Memory B cell (primary cell): ENCODE results near the gene DSCAM.

Source experiments
- ATAC-seq: fragments of 150-1000 bp; cut with Tn5 transposase; 2 replicates; pipeline ENCODE4 v1.10.0; 2021; ENCODE audit warnings: low read depth, mild to moderate bottlenecking, moderate library complexity
- DNase-seq, 2 donors: peaks; one replicate each; pipeline ENCODE4 v3.0.0; 2022; ENCODE audit warnings: low spot score in 2 of 2
- H3K27ac Mint-ChIP-seq: one replicate; pipeline ENCODE4 v1.8.0; 2022; ENCODE audit warnings: mild to moderate bottlenecking, moderate library complexity, mixed read lengths
- H3K27me3 Mint-ChIP-seq: one replicate; pipeline ENCODE4 v1.8.0; 2022; ENCODE audit warnings: mixed read lengths
- H3K36me3 Mint-ChIP-seq: one replicate; pipeline ENCODE4 v1.8.0; 2022; ENCODE audit warnings: mild to moderate bottlenecking, mixed read lengths
- H3K4me1 Mint-ChIP-seq: one replicate; pipeline ENCODE4 v1.8.0; 2022; ENCODE audit warnings: mixed read lengths
- H3K4me3 Mint-ChIP-seq: one replicate; pipeline ENCODE4 v1.8.0; 2022; ENCODE audit warnings: mild to moderate bottlenecking, moderate library complexity, mixed read lengths
- H3K9me3 Mint-ChIP-seq: one replicate; pipeline ENCODE4 v1.8.0; 2022; ENCODE audit warnings: mixed read lengths

Gene DSCAM

DNA sequence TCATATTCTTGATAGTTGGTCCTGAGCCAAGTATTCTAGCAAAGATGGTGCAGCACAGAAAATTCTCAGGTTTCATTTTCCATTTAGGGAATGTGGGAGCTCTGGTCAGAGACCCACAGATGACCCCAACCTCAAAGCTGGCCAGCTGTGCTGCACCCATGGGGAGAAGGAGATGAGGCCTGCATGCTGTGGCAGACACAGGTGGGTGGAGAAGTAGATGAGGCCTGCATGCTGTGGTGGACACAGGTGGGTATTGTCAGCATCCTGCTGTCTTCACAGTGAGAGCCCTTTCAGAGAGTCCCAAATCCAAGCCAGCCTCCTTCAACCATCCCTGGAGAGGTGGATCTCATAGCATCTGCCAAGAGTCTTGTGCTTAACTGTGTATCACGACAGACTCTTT, 77.7 kb downstream of the DSCAM start:
- peaks cover 1% of the 10 kb centered on the region for H3K27me3 Mint-ChIP-seq
- no peak for ATAC-seq

DNA sequence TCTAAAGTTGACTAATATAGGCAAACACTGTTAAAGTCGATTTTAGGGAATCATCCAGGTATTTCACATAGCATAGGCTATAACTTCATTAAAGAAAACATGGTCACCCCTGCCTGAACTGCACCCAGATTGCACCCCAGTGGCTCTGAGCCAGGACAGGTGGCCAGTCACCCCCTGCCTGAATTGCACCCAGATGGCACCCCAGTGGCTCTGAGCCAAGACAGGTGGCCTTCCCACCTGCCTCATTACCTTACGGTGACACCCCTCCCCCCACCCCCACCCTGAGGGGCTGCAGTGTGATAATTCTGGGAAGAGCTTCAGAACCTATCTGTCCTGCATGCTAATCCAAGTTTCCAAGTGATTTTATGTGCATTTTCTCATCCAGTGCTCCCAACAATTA, 78.9 kb downstream of the DSCAM start:
- ATAC-seq, result no peak

More for the DNA sequence above, 77.7 kb downstream of the DSCAM start:
- no peak overlapping the region for H3K27ac Mint-ChIP-seq
- peaks cover 2% of the 10 kb centered on the region for H3K9me3 Mint-ChIP-seq
- DNase-seq, result no peak
- H3K36me3 Mint-ChIP-seq, result no peaks in the 10 kb centered on the region
- H3K4me3 Mint-ChIP-seq, result no peak overlapping the region
- peaks cover 3% of the 10 kb centered on the region for H3K4me1 Mint-ChIP-seq

DNA sequence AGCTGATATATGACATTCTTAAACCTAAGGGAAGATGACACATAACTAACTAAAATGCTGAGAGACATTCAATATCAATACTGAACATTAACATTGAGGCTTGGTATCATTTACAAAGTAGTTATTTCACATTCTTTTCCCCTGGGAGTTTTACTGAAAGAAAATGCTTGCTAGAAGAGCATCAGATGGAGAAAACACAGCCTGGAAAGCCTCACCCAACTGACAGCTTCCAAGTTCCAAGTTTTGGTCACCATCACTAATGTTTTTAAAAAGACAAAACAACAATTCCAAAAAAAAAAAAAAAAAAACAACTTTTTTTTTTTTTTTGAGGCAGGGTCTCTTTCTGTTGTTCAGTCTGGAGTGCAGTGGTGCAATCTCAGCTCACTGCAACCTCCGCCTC, 80.6 kb downstream of the DSCAM start:
- H3K36me3 Mint-ChIP-seq, result no peaks in the 10 kb centered on the region
- no peak overlapping the region for H3K27ac Mint-ChIP-seq
- no peak for ATAC-seq
- H3K4me3 Mint-ChIP-seq, result no peak overlapping the region
- H3K4me1 Mint-ChIP-seq, result peaks cover 3% of the 10 kb centered on the region
- no peak for DNase-seq
- H3K9me3 Mint-ChIP-seq, result peaks cover 4% of the 10 kb centered on the region
- no peaks in the 10 kb centered on the region for H3K27me3 Mint-ChIP-seq

More for the DNA sequence above, 78.9 kb downstream of the DSCAM start:
- H3K9me3 Mint-ChIP-seq, result peaks cover 4% of the 10 kb centered on the region
- H3K4me1 Mint-ChIP-seq, result peaks cover 3% of the 10 kb centered on the region
- H3K27me3 Mint-ChIP-seq, result no peaks in the 10 kb centered on the region
- H3K27ac Mint-ChIP-seq, result no peak overlapping the region
- H3K4me3 Mint-ChIP-seq, result no peak overlapping the region
- no peaks in the 10 kb centered on the region for H3K36me3 Mint-ChIP-seq
- no peak for DNase-seq

DNA sequence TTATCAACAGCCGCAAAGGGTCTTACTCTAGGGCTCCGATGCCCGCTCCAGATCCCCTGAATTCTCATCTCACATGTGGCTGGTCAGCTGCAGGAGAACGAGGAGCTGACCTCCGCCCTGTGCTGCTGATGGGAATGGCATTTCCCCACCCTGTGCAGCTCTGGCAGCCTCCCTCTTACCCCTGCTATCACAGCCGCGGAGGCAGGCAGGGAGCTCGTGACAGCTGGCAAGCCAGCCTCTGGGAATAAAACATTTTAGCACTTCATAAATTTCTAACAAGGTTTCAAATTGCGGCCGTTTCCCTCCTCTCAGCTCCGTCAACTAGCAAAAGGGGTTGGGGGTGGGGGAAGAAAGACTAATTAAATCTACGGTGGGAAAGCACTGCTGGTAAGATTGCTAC, 81.1 kb downstream of the DSCAM start:
- Mint-ChIP-seq H3K27me3 (no peaks in the 10 kb centered on the region), H3K27ac (no peak overlapping the region), H3K4me1 (peaks cover under 1% of the 10 kb centered on the region), H3K9me3 (peaks cover 4% of the 10 kb centered on the region), H3K4me3 (no peak overlapping the region), H3K36me3 (no peaks in the 10 kb centered on the region)
- ATAC-seq, result no peak
- DNase-seq, result no peak

DNA sequence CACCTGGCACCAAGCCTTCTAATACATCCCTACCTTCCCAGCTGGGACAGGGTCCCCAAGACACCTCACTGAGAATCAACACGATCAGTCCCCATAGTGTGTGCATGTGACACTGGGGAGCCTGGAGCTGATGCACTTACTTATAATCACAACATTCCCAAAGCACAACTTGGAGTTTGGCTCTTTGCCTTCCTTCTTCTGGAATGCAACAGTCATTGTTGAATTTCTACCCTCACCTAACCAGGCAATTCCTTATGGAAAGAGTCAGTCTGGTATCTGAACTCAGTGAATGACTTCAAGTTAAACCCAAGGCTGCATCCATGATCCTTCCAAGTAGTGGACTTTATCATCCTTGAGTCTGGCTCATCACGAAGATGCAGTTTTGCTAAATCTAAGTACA, 86.1 kb downstream of the DSCAM start:
- H3K27ac Mint-ChIP-seq, result no peak overlapping the region
- no peak for ATAC-seq
- H3K9me3 Mint-ChIP-seq, result peaks cover 5% of the 10 kb centered on the region
- no peaks in the 10 kb centered on the region for H3K4me1 Mint-ChIP-seq
- peaks cover 3% of the 10 kb centered on the region for H3K27me3 Mint-ChIP-seq
- H3K4me3 Mint-ChIP-seq, result no peak overlapping the region
- H3K36me3 Mint-ChIP-seq, result no peaks in the 10 kb centered on the region
- DNase-seq, result no peak

DNA sequence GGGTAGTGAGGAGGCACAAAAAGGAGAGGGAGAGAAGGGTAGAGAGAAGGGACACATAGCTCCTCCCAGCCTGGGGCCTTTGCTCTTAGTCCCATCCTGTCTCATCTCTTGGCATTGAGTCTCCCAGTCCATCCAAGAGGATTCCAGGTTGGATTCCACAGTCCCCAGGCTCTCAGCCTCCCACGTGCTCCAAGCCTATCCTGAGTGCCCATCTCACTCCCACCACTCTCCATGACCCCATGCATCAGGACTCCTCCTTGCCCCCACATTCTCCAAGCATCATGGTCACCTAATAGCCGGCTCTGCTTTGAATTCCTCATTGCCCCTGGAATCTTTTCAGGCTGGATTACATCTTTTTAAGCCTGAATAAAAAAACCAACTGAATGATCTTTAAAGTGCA, 87.9 kb downstream of the DSCAM start:
- H3K4me1 Mint-ChIP-seq, result no peaks in the 10 kb centered on the region
- no peak overlapping the region for H3K4me3 Mint-ChIP-seq
- DNase-seq (no peak), ATAC-seq (no peak)
- peaks cover 4% of the 10 kb centered on the region for H3K27me3 Mint-ChIP-seq
- H3K36me3 Mint-ChIP-seq, result no peaks in the 10 kb centered on the region
- H3K27ac Mint-ChIP-seq, result no peak overlapping the region
- peaks cover 6% of the 10 kb centered on the region for H3K9me3 Mint-ChIP-seq

DNA sequence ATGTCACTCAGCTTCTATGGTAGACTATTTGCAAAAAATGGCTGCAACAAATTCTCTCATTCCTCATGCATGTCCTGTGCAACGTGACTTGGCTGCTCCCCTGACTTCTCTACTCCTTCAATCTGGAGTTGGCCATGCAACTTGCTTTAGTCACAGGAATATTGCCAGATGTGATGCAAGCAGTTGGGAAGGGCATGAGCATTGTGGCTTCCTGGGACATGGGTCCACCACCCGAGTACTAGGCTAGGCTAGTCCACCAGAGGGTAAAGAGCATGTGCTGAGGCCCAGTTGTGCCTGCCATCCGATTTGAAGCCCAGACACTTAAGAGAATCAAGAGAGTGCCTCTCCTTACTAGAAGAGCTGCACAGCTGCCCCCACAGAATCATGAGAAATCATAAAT, 89.6 kb downstream of the DSCAM start:
- no peak for ATAC-seq
- no peaks in the 10 kb centered on the region for H3K4me1 Mint-ChIP-seq

DNA sequence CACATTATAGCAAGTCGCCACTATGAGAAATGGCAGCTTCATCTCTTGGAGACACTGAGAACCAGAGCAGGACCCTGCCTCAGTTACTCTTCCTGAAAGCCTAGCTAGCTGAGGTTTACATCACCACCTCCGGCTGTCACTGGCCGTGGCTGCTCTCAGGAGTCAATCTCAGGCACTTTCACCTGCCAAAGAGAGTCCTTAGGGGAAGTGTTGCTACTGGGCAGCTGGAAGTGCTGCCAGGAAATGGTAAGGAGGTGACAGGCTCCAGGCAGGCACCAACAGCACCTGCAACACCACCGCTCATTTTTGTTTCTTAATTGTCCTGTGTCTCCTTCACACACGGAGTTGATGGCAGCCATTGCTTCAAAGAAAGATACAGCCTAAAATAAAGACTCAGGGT, 92.5 kb downstream of the DSCAM start:
- Mint-ChIP-seq H3K4me1 (no peaks in the 10 kb centered on the region), H3K27me3 (peaks cover 3% of the 10 kb centered on the region), H3K9me3 (peaks cover 5% of the 10 kb centered on the region), H3K4me3 (no peak overlapping the region), H3K27ac (no peak overlapping the region), H3K36me3 (no peaks in the 10 kb centered on the region)
- ATAC-seq, result no peak
- no peak for DNase-seq

More for the DNA sequence above, 89.6 kb downstream of the DSCAM start:
- Mint-ChIP-seq H3K4me3 (no peak overlapping the region), H3K9me3 (peaks cover 5% of the 10 kb centered on the region), H3K36me3 (no peaks in the 10 kb centered on the region), H3K27ac (no peak overlapping the region), H3K27me3 (peaks cover 4% of the 10 kb centered on the region)
- no peak for DNase-seq

DNA sequence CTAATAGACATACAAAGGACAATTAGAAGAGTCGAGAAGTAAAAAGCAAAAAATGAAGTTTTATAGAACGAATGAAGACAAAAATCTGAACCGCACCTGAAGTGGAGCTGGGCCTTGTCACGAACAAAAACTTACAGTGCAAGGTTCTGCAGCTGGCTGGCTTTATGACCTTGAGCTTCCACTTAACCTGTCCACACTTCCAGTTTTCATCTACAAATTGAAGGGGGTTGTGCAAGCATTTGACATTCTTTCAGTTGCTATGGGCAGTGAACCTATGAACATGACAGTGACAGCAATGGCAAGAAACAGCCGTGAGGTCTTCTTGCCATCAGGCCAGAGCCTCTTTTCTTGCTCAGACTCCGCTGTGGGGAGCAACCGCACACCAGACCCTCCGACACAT, 93.2 kb downstream of the DSCAM start:
- ATAC-seq (no peak), DNase-seq (no peak)
- Mint-ChIP-seq H3K9me3 (peaks cover 5% of the 10 kb centered on the region), H3K27ac (no peak overlapping the region), H3K36me3 (no peaks in the 10 kb centered on the region), H3K27me3 (peaks cover 3% of the 10 kb centered on the region), H3K4me1 (no peaks in the 10 kb centered on the region), H3K4me3 (no peak overlapping the region)

DNA sequence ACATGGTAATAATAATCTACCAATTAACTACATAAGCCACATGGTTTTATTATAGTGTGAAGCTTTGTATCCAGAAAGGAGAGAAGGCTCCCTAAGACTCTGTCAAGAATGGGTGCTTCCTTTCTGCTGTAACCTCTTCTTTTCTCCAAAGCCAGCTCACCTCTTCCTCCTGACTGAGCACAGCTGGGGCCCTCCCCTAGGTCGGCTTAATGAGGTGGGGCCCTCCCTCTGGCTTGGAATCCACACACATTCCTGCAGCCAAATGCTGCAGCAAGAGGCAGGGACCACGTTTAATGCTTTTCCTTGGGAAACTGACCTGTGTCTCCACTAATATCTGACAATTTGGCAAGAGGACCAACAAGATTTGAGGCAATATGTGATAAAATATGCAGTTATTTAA, 94.8 kb downstream of the DSCAM start:
- H3K27me3 Mint-ChIP-seq, result peaks cover 3% of the 10 kb centered on the region
- H3K9me3 Mint-ChIP-seq, result peaks cover 5% of the 10 kb centered on the region
- no peak overlapping the region for H3K27ac Mint-ChIP-seq
- no peaks in the 10 kb centered on the region for H3K36me3 Mint-ChIP-seq
- no peaks in the 10 kb centered on the region for H3K4me1 Mint-ChIP-seq
- H3K4me3 Mint-ChIP-seq, result no peak overlapping the region
- no peak for DNase-seq
- no peak for ATAC-seq

DNA sequence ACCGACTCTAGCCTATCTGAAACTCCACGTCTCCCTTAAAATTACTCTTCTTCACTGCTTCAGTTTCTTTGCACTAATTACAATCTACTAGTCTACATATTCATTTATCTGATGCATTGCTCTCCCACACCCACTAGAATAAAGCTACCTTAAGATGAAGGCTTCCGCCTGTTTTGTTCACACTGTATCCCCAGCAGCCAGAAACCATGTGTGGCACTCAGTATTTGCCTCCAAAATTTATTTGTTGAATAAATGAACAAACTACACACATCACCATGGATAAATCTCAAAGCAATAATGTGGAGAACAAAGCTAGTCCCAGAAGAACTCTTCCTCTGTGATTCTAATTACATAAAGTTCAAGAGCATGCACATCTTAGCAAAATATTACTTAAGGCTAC, 95.7 kb downstream of the DSCAM start:
- H3K36me3 Mint-ChIP-seq, result no peaks in the 10 kb centered on the region
- no peak overlapping the region for H3K4me3 Mint-ChIP-seq
- no peaks in the 10 kb centered on the region for H3K4me1 Mint-ChIP-seq
- H3K27ac Mint-ChIP-seq, result no peak overlapping the region
- no peak for ATAC-seq
- no peak for DNase-seq
- H3K9me3 Mint-ChIP-seq, result peaks cover 4% of the 10 kb centered on the region
- peaks cover 2% of the 10 kb centered on the region for H3K27me3 Mint-ChIP-seq

DNA sequence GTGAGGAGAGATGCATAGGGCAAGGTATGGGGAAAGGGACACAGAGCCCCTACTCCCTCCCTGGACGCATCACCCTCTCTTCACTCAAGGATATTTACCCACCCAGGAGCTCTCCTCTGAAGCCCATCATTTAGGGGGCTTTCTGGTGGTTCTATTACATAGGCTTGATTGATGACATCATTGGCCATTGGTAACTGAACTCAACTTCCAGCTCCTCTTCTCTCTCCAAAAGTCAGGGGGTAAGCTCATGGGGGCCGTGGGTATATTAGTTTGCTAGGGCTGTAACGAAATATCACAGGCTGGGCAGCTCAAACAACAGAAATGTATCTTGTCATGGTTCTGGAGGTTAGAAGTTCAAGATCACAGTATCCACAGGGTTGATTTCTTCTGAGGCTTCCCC, 110.8 kb downstream of the DSCAM start:
- H3K36me3 Mint-ChIP-seq, result no peaks in the 10 kb centered on the region
- no peak overlapping the region for H3K27ac Mint-ChIP-seq
- H3K9me3 Mint-ChIP-seq, result no peaks in the 10 kb centered on the region
- DNase-seq, result no peak
- ATAC-seq, result no peak
- H3K27me3 Mint-ChIP-seq, result peaks cover 1% of the 10 kb centered on the region
- no peak overlapping the region for H3K4me3 Mint-ChIP-seq
- no peaks in the 10 kb centered on the region for H3K4me1 Mint-ChIP-seq

DNA sequence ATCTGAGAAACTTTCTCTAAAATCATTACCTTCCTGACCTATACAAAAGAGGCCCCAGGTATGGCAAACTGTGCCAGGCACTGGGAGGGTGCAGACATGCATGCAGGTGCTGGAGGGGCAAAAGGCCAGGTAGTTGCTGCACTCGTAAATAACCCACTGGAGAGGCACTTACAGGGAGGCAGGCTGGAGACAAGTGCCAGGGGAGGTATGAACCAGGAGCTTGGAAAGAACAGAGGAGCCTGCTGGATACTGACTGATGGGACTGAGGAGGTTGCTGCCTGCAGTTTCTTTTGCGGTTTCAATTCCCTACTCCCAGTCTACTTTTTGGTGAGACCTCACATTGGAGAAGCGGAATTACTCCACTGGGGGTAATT, 113.9 kb downstream of the DSCAM start:
- no peak overlapping the region for H3K4me3 Mint-ChIP-seq
- no peaks in the 10 kb centered on the region for H3K4me1 Mint-ChIP-seq
- H3K36me3 Mint-ChIP-seq, result no peaks in the 10 kb centered on the region
- H3K9me3 Mint-ChIP-seq, result no peaks in the 10 kb centered on the region
- H3K27ac Mint-ChIP-seq, result no peak overlapping the region
- no peak for DNase-seq
- no peaks in the 10 kb centered on the region for H3K27me3 Mint-ChIP-seq
- ATAC-seq, result no peak

DNA sequence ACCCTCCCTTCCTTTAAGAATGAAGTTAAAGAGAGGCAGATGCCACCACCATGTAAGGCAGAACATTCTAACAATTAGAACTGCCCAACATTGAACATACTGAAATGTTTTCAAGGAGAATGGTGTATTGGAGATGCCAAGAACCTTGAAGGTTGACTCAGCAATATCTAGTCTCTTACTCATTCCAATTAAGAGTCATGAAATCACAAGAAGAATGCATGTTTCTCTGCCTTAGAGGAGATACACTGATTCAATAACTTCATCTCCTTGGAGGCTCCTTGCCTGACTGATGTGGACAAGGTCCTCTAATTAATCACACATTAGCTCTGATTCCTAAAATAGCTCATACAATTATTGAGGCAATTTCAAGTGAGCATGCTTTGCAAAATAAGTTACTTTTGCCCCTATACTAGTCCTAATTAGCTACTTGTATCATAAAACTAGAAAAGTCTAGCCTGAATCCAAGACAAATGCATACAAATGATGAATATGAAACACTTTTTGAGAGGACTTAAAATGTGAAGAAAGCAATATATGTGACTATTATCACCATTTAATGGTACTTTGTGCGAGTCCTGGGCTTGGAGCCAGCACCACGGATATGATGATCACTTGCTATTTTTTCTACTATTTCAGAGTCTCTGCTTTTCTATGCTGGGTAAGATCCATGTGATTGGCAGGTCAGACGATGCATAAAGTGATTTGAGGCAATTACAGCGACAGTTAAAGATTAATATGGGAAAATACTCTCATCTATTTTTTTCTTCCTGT, 114.5 kb downstream of the DSCAM start:
- DNase-seq (no peak), ATAC-seq (no peak)
- Mint-ChIP-seq H3K4me3 (no peak overlapping the region), H3K9me3 (no peaks in the 10 kb centered on the region), H3K4me1 (no peaks in the 10 kb centered on the region), H3K27me3 (peaks cover 1% of the 10 kb centered on the region), H3K27ac (no peak overlapping the region), H3K36me3 (no peaks in the 10 kb centered on the region)

DNA sequence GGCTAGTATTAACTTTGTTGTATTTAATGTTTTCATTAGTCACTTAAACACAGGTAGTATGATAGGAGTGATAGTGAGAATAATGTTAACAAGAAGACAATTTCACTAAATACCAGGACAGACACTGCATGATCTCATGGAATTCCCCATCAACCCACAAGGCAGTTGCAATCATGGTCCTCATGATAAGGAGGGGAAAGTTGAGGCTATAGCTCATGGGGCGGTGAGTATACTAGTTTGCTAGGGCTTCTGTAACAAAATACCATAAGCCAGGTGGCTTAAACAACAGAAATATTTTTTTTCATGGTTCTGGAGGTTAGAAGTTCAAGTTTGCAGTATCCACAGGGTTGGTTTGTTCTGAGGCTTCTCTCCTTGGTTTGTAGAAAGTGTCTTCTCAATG, 115.8 kb downstream of the DSCAM start:
- Mint-ChIP-seq H3K4me3 (no peak overlapping the region), H3K9me3 (no peaks in the 10 kb centered on the region), H3K27me3 (peaks cover 1% of the 10 kb centered on the region), H3K4me1 (no peaks in the 10 kb centered on the region), H3K27ac (no peak overlapping the region), H3K36me3 (no peaks in the 10 kb centered on the region)
- DNase-seq (no peak), ATAC-seq (no peak)
